Dedifferentiated amniotic fluid mesenchymal stem cell (primary cell): Measurements from ENCODE around the gene POU4F3.
"Not testable (repeated sequence)": the region's sequence is repeated elsewhere in the genome, so short reads cannot be mapped to it uniquely, and the experiment has no call there.

ENCODE experiments used
- DNase-seq: peaks from one replicate; pipeline ENCODE4 v3.0.0-alpha.2; 2016; ENCODE audit errors: extremely low spot score

The POU4F3 gene

GRCh38 chr5:146338774-146339714 lies at the start of gene POU4F3:
POU4F3 (plus strand) TSS chr5:146338839; CDS start chr5:146339113, 274 bp downstream.
- DNase-seq = no peak

- no peak for DNase-seq
These were observed 48.3 kb upstream of the POU4F3 start for GRCh38 chr5:146290318-146290717.

- DNase-seq = peak; percentile 31
These were observed 47.1 kb upstream of the POU4F3 start for GRCh38 chr5:146291421-146292074.

GRCh38 chr5:146296245-146296644 lies 42.4 kb upstream of the POU4F3 start:
- DNase-seq = no peak

- DNase-seq = not testable (repeated sequence)
These were observed 39.7 kb upstream of the POU4F3 start for GRCh38 chr5:146298920-146299319.

GRCh38 chr5:146301626-146302025 lies 37.0 kb upstream of the POU4F3 start:
- no peak for DNase-seq

- DNase-seq = no peak
These were observed 36.2 kb upstream of the POU4F3 start for GRCh38 chr5:146302406-146302805.

GRCh38 chr5:146306838-146307237 lies 31.8 kb upstream of the POU4F3 start:
- DNase-seq = no peak

GRCh38 chr5:146307796-146308195 lies 30.8 kb upstream of the POU4F3 start:
- DNase-seq = no peak

GRCh38 chr5:146310540-146310939 lies 28.1 kb upstream of the POU4F3 start:
- no peak for DNase-seq

GRCh38 chr5:146311278-146311677 lies 27.4 kb upstream of the POU4F3 start:
- no peak for DNase-seq

GRCh38 chr5:146313027-146313426 lies 25.6 kb upstream of the POU4F3 start:
- DNase-seq = no peak

GRCh38 chr5:146321571-146321970 lies 17.1 kb upstream of the POU4F3 start:
- no peak for DNase-seq

- DNase-seq = no peak
These were observed 11.3 kb upstream of the POU4F3 start for GRCh38 chr5:146327257-146327870.

- no peak for DNase-seq
These were observed 10.7 kb upstream of the POU4F3 start for GRCh38 chr5:146327989-146328388.

GRCh38 chr5:146329697-146330096 lies 8.9 kb upstream of the POU4F3 start:
- DNase-seq = no peak

- DNase-seq = no peak
These were observed 7.2 kb upstream of the POU4F3 start for GRCh38 chr5:146331423-146331822.

- no peak for DNase-seq
These were observed 4.5 kb upstream of the POU4F3 start for GRCh38 chr5:146334074-146334533.

- no peak for DNase-seq
These were observed 2.4 kb upstream of the POU4F3 start for GRCh38 chr5:146336197-146336596.

- DNase-seq = no peak
These were observed 1.3 kb upstream of the POU4F3 start for GRCh38 chr5:146337264-146337904.

GRCh38 chr5:146337928-146338327 lies 711 bp upstream of the POU4F3 start:
- DNase-seq = no peak

- DNase-seq = no peak
These were observed 1.1 kb downstream of the POU4F3 start for GRCh38 chr5:146339715-146340259.
